Measurements from ENCODE around the gene NET1. TPM values are rescaled to one million over a fixed set of nuclear protein-coding genes. Genes with fewer than 3 reads are reported as not detected.
"Not testable (repeated sequence)": the region's sequence is repeated elsewhere in the genome, so short reads cannot be mapped to it uniquely, and the experiment has no call there.

NET1 gene
- total RNA-seq, 1 experiment from 2014 or later: 13.0 TPM

DNA sequence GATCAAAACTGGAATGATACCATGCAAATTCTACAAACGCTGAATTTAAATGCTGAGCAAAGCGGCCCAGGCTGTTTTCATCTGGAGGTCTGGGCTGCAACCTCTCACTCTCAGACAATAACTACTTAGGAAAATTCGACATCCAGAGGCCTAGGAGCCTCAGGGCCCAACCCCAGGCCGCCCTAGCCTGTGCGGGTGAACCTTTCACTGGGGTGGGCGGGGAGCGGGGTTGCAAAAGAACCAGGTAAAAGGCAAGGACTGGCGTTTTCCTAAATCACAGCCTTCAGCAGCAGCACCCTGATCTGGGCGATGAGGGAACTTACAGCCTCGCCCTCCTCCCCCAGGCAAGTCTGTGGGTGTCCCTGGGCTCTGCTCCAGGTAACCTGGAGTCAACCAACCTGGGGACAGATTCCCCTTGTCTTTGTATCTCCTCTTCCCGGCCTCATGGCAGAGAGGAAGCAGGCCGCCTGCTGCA, 53.7 kb downstream of the NET1 start:
- no peak for DNase-seq (ENCODE audit: low spot score)

DNA sequence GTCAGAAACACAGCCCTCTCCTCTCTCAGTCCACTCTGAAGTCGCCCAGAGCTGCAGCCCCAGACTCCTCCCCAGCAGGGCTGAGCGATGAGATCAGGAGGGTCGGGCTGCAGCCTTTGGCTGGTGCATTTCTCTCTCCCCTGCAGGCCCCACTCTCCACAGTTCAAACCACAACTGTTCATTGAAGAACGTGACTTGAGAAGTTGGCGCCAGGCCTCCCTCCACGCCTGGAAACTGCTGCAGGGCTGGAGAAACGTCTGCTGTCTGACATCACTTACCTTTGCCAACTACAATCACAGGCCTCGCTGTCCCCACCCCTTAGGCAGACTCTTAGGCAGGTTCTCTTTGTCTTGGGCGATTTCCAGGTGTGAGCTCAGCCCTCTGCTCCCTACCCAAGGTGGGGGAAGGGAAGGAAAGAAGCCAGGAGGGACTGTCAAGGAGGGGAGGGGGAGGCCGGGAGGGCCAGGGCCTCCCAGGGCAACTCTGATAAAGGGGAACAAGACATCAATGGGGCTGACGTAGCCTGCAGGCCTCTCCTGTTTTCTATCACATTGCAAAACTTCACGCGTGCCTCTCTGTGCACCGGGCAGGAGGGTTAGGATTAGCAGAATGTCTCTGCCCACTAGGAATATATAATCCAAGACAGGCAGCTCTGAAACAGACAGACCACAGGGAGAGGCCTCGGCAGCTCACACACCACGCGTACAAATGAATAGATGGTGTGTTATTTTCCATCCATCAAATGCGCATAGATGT, 54.3 kb downstream of the NET1 start:
- DNase-seq (ENCODE audit: low spot score): peak; percentile 13

DNA sequence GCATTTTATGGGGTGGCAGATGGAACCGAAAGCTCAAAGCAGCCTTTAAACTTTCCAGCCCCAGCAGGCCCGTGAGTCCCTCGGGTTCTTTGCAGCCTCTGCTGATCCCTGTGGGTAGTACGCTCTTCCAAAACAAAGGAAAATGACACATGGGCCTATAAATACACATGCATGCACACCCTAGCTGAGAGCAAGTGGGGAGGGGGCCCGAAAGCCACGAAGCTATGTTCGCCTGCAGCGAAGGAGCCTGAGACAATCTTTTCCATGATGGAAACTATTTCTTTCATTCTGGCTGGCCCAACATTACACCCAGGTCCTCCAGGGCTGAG, 54.8 kb downstream of the NET1 start:
- no peak for DNase-seq (ENCODE audit: low spot score)

DNA sequence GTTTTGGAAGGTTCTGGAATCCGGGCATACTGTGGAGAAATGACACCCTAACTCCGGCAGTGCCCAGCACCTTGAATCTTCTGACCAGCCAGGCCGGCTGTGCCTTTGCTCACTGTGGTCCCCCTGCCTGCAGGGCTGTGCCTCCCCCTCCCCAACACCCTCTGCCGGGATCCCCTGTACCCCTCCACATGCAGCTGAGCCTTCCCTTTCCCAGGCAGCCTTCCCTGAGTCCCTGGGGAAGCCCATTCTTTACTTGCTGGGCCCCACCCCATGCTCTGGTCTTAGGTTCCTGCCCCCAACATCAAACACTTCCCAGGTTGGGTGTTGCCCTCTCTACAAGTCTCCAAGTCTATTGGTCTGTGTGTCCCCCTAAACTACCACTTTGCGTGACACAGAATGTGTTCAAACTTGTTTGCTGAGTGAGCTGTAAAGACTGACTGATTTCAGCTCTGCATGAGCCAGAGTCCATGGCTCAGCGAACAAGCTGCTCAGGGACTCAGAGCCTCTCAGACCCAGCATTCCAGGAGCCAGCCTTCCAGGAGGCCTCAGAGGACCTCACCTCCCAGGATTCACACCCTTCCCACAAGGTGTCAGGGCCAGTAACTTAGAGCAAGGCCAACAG, 55.4 kb downstream of the NET1 start:
- no peak for DNase-seq (ENCODE audit: low spot score)

DNA sequence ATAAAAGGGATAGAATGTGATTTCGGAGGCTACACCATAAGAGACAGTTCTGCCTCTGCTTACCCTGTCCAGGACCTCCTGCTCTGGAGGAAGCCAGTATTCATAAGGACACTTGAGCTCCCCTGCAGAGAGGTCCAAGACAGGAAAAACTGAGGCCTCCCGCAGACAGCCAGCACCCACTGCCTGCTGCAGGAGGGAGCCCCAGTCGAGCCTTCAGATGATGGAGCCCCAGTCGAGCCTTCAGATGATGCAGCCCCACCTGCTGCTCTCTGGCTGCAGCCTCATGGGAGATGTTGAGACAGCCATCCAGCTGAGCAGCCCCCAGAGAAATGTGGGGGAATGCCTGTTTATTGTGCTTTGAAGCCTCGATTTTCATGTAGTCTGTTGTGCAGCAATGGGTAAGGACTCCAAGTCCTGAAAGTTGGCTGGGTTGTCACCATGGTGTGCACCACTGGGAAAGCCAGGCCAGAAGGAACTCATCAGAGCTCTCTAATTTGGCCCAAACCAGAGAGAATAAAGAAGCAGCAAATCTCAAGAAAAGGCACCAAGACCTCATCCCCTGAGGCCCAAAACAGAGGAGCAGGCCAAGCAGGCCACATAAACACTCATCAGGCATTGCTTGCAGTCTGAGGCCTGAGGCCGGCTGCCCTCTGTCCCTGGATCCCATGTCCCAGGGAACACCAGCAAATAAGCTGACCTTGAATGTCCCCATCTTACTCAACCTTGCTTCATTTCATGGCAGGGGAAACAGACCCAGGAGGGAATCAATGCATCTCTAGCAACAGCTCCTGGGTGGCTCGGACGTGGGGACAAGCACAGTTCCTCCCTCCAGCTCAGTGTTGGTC, 56.1 kb downstream of the NET1 start:
- no peak for DNase-seq (ENCODE audit: low spot score)

DNA sequence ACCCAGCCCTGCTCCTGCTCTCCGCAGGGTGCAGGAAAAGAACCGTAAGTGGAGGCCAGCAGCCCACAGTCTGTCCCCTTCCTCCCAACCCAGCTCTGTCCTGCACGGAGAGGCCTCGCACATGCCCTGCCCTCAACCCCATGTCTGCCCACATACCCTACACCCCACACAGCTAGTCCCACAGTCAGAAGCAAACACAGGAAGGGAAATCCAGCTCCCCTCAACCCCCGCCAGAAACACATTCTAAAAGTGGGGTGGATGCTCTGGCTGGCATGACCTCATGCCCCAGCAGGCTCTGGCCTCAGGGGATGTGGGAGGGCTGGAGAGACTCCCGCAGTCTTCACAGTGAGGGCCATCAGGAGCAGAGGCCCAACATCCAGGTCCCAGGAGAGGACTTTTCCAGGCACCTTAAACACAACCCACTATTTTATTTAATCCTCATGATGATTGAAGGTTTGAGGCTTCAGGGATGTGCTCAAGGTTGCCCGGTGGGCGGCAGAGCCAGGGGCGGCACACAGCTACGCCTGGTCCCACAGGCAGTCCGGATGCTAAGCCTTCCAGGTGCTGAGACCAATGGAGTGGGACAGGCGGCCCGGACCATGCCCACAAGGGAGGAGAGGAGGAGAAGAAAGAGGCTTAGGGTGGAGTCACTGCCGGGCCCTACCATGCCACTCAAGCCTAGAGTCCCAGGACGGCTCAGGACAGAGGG, 57.1 kb downstream of the NET1 start:
- no peak for DNase-seq (ENCODE audit: low spot score)

DNA sequence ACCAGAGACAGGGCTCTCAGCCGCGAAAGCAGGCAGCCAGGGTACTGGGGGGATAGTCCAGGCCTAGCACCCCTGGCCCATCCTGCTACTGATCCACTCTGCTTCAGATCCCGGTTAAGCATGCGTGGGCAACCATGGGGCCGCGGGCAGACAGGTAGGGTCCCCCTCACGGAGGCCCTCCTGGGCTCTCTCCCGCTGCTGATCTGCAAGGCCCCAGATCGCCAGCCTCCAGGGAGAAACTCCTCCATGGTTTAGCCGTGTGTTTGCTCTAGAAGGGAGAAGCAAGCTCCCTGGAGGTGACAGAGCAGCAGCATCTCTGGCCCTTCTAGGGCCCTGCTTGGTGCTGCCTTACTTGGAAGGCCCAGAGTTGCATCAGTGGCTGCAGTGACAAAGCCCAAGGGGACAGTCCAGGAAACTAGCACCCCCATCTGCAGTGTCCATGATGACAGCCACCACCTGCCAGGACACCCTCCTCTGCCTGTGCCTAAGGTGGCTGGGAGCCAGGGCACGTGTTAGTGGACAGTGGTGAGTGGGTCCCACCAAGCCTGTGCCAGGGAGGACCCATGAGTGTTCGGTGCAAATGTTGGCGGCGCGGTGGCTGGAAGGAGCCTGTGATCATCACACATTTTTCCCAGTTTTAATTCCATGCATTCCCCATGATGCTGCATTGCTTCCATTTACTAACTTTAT, 57.9 kb downstream of the NET1 start:
- no peak for DNase-seq (ENCODE audit: low spot score)

DNA sequence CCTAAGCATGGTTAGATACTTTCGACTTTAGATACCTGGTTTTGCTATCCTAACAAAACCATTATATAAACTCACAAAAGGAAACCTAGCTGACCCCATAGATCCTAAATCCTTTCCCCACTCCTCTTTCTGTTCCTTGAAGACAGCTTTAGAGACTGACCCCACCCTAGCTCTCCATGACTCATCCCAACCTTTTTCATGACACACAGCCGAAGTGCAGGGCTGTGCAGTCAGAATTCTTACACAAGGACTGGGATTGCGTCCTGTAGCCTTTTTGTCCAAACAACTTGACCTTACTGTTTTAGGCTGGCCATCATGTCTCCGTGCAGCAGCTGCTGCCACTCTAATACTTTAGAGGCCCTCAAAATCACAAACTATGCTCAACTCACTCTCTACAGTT, 62.3 kb downstream of the NET1 start:
- not testable (repeated sequence) for DNase-seq (ENCODE audit: low spot score)

DNA sequence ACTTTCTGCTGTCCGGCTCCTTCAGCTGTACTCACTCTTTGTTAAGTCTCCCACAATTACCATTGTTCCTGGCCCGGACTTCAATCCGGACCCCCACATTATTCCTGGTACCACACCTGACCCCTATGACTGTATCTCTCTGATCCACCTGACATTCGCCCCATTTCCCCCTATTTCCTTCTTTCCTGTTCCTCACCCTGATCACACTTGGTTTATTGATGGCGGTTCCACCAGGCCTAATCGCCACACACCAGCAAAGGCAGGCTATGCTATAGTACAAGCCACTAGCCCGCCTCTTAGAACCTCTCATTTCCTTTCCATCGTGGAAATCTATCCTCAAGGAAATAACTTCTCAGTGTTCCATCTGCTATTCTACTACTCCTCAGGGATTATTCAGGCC, 62.7 kb downstream of the NET1 start:
- DNase-seq (ENCODE audit: low spot score): not testable (repeated sequence)

DNA sequence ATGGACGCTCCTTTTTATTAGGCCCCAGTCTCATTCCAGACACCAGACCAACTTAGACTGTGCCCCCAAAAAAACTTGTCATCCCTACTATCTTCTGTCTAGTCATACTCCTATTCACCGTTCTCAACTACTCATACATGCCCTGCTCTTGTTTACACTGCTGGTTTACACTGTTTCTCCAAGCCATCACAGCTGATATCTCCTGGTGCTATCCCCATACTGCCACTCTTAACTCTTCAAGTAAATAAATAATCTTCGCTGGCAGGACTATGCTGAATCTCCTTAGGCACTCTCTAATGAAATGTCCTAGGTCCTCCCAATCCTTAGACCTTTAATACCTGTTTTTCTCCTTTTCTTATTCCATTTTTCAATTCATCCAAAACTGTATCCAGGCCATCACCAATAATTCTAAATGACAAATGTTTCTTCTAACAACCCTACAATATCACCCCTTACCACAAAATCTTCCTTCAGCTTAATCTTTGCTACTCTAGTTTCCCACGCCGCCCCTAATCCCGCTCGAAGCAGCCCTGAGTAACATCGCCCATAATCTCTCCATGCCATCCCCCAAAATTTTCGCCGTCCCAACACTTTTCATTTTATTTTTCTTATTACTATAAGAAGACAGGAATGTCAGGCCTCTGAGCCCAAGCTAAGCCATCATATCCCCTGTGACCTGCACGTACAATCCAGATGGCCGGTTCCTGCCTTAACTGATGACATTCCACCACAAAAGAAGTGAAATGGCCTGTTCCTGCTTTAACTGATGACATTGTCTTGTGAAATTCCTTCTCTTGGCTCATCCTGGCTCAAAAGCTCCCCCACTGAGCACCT, 63.8 kb downstream of the NET1 start:
- DNase-seq (ENCODE audit: low spot score): not testable (repeated sequence)

DNA sequence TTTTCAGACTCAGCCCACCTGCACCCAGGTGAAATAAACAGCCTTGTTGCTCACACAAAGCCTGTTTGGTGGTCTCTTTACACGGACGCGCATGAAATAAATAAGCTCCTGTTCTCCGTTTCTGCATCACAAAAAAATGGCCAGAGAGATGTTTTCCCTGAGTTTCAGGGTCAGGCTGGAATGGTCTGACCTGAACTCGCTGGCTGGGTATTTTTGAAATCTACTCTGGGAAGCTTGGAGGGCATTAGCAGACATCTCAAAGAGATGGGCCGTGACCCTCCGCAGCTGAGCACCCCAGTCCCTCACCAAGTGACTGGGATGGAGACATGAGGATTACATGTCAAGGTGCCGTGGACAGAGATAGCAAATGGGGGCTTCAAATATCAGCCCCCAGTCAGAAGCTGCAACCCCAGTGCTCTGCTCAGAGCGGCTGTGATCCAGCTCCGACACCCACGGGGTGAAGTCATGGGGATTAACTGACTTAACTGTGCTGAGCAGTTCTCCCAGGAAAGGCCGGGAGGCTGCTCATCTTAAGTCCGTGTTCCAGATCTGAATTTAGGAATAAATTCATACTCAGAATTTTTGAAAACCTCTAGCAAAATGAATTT, 64.7 kb downstream of the NET1 start:
- DNase-seq (ENCODE audit: low spot score): no peak

DNA sequence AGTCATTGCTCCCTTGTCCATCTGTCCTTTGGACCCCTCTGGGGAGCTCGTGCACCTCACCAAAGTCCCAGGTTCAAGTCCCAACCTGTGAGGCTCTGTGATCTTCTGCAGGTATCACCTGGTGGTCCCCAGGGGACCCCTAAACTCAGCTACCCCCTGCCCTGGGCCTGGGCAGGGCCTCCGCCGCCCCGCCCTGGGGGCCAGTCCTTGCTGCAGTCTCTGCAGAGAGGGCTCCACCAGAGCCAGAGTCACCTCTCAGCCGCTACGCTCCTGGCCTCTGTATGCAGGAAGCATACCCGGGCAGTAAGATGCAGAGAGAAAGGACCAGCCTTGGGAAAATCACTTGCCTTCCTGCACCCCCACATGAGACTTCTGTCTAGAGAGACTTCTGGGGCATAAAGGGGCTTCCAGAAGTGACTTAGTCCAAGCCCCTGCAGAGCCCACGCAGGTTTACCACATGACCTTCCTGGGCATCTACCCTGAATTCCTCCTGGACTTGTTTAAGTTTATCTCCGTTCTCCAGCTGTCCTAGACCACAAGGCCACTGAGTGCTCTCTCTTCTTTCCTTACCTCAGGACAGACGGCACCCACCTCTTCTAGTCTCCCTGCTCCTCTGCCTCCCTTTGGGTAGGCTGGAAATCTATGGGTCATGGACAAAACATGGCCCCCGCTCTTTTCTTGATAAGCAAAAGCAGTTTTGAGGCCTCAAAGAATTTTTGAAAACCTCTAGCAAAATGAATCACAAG, 65.8 kb downstream of the NET1 start:
- DNase-seq (ENCODE audit: low spot score): no peak

DNA sequence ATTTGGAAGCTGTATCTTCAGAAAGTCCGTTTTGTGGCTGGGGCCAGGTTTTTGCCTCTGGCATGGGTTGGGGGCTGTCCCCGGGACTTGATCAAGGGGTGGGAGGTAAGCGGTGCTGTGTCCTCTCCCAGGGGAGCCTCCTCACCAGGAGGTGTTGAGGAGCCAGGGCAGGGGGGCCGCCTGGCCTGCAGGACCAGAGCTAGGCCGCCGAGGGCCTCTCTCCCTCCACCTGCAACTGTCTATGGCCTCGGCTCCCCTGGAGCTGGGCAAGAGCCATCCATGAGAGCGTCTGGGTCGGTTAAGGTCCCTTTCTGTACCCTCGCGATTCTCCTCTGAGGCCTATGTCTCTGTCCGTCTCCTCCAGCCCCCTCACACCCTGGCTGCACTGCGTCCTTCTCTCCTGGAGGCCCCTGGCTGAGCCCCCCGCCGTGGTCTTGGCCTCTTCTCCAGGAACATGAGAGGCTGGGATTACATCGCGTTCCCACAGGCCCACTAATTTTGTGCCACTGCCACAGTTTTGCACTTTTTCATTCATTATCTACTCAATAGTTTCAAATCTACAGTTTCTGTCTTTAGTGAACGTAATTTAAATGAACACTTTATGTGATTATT, 66.4 kb downstream of the NET1 start:
- no peak for DNase-seq (ENCODE audit: low spot score)

DNA sequence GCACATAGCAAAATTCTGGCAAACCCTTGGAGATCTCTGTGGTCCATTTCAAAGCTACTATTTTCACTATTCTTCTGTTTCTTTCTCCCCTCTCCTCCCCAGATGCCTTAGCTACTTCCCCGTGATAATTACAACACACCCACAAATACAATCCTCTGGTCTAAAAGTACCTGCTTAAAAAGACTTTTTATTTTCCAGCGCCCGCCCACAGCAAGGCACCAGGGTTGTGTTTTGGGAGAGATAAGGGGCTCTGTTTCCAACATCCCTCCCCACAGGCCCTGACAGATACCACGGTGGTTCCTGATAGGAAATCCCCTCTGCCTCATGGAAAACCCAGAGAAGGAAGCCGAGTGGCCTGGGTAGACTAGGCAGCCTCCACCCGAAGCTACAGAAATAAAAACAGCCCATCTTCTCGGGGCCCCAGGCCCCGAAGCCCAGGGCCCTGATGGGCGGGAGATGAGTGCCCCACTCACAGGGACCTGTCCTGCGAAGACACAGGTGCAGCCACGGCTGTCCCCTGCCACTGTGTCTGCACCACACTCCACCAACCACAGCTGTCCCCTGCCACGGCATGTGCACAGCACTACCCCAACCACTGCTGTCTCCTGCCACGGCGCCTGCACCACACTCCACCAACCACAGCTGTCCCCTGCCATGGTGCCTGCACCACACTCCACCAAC, 67.3 kb downstream of the NET1 start:
- DNase-seq (ENCODE audit: low spot score): no peak

DNA sequence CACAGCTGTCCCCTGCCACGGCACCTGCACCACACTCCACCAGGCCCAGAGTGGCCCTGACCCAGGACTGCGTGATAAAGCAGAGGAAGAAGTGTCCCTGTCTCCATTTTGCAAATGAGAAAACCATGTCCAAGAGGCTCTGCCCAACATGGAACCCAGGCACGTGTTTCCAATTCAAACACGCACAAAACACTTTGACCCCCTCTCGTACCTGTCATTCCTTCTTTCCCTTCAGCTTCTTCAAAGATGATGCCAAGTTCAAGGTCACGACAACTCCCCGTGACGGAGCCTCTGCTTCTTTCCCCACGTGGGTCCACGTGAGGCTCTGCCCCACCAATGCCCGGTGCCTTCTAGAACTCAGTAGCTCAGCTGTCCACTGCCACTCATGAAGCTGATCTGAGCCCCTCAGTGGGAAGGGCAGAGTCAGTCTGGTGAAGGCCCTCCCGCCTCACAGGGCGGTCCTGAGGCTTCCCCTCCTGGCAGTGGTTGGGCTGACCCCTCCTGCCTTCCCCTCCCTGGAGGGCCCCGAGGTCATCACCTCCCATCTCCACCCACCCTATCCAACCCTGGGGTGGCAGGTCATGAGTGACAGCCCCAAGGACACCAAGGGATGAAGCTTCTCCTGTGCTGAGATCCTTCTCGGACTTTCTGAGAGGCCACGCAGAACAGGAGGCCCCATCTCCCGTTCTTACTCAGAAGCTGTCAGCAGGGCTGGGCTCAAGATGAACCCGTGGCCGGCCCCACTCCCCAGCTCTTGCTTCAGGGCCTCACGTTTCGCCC, 68.0 kb downstream of the NET1 start:
- no peak for DNase-seq (ENCODE audit: low spot score)

DNA sequence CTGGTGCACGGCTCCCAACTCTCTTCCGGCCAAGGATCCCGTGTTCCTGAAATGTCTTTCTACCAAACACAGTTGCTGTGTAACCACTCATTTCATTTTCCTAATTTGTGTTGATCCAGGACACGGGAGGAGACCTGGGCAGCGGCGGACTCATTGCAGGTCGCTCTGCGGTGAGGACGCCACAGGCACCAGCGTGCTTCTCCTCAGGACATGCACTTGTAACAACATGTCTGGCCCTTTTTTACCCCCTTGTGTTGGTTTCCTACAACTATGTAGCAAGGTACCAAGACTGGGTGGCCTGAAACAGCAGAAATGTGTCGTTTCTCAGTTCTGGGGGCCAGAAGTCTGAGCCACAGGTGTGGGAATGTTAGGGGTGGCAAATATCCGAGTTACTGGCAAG, 68.8 kb downstream of the NET1 start:
- no peak for DNase-seq (ENCODE audit: low spot score)

DNA sequence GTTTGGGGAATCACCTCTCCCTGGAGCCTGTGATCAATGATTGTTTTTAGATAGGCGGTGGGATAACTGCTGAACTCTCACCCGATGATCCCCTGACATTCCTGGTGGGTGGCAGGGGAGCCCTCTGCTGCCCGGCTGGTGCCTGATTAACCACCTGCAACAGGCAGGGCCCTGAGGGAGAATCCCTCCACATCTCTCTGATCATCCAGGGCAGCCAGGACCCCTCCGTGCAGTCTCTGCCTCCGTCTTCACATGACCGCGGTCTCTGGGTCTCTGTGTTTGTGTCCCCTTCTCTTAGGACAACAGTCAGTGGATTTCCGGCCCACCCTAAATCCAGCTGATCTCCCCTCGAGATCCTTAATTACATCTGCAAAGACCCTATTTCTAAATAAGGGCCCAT, 69.7 kb downstream of the NET1 start:
- DNase-seq (ENCODE audit: low spot score): no peak

DNA sequence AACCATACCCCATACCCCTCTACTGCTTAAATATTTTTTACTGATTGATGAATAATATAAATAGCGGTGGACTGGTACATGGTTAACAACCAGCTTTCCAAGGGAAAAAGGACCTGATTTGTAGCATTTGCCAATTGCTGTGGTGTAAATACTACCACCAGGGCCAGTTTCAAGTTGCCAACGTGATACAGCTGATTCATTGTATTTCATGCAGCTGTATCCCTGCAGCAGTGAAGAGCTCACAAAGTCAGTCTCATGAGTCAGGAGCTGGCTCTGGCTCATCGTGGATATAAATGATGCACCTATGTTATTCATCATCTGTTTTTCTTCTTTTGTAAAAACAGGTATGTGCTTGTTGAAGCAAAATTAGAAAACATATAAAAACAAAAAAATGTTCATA, 71.8 kb downstream of the NET1 start:
- DNase-seq (ENCODE audit: low spot score): no peak
